AG04450 (cell line): ENCODE measurements around the gene ZNF486. TPM values are rescaled to one million over a fixed set of nuclear protein-coding genes. Genes with fewer than 3 reads are reported as not detected.
A peak's percentile ranks its signal among the peaks of the same experiment; 100 is the strongest.
"Not testable (repeated sequence)": the region's sequence is repeated elsewhere in the genome, so short reads cannot be mapped to it uniquely, and the experiment has no call there.

ENCODE experiments used
- CTCF ChIA-PET: fragments of 300-600, 350-600 bp; formaldehyde crosslinking; extraction: SDS; loops from one replicate; lab custom pipeline; 2022; ENCODE audit warnings: antibody characterized with exemption, inconsistent platforms; lab: Charles Lee
- POLR2A ChIA-PET: fragments of 350-600 bp; formaldehyde crosslinking; extraction: SDS; loops from one replicate; lab custom pipeline; 2021; ENCODE audit warnings: antibody characterized with exemption, inconsistent platforms; lab: Yijun Ruan, JAX
- DNase-seq: peaks from one replicate; pipeline ENCODE4 v3.0.0-alpha.2; 2011; ENCODE audit warnings: low read depth, low spot score
- H3K27ac ChIP-seq: one replicate; pipeline ENCODE4 v1.5.1; 2012; ENCODE audit warnings: low read depth, low read length, control low read depth
- H3K27me3 ChIP-seq: one replicate; pipeline ENCODE4 v1.6.0; 2012; ENCODE audit warnings: low read length; ENCODE audit not compliant: control insufficient read depth, insufficient read depth
- H3K4me3 ChIP-seq: 2 replicates; pipeline ENCODE4 v1.5.1; 2011; ENCODE audit warnings: mild to moderate bottlenecking, low read depth, low read length, control low read depth
- H3K9me3 ChIP-seq: 2 replicates; pipeline ENCODE4 v1.5.1; 2012; ENCODE audit warnings: low read length; ENCODE audit not compliant: control insufficient read depth, insufficient read depth
- CTCF ChIP-seq: IDR thresholded peaks from 2 replicates; pipeline ENCODE4 v1.5.1; 2011; ENCODE audit warnings: low read depth, low read length, control low read depth, inconsistent platforms
- polyA plus RNA-seq: library from polyadenylated mRNA; depleted of rRNA; stranded (reverse); fragments of >200 nt; gene quantifications from 2 replicates; pipeline ENCODE4 v1.2.3, GENCODE V29; 2011

The ZNF486 gene
- polyA plus RNA-seq, 1 experiment = 5.3 TPM

GRCh38 chr19:20167651-20168122 is 673 bp downstream of the ZNF486 start:
- H3K4me3 ChIP-seq = peak overlapping the region; percentile 90
- no peak for TF ChIP-seq CTCF
- peaks cover 21% of the 10 kb centered on the region for H3K9me3 ChIP-seq
- ChIA-PET POLR2A (interaction anchor here (0.6 to 1.3 kb wide), 6 partner anchors 70 to 756 kb away, joined by 3 to 6 read pairs (median 4); partner anchors contain the start of genes ZNF253, ZNF90 and ZNF93), CTCF (no interaction called here)
- peak overlapping the region; percentile 84 for H3K27ac ChIP-seq
- H3K27me3 ChIP-seq = no peaks in the 10 kb centered on the region
- peak; percentile 3 for DNase-seq

GRCh38 chr19:20171285-20171684 is 4.3 kb downstream of the ZNF486 start:
- no peak overlapping the region for H3K4me3 ChIP-seq
- ChIA-PET POLR2A (no interaction called here), CTCF (no interaction called here)
- no peak for TF ChIP-seq CTCF
- no peak for DNase-seq
- peaks cover 24% of the 10 kb centered on the region for H3K9me3 ChIP-seq
- no peak overlapping the region for H3K27ac ChIP-seq
- no peaks in the 10 kb centered on the region for H3K27me3 ChIP-seq

GRCh38 chr19:20175848-20176247 is 8.8 kb downstream of the ZNF486 start:
- H3K27me3 ChIP-seq, H3K27ac ChIP-seq, DNase-seq, CTCF ChIA-PET, H3K4me3 ChIP-seq, POLR2A ChIA-PET: not testable (repeated sequence)
- peaks cover 13% of the 10 kb centered on the region for H3K9me3 ChIP-seq

GRCh38 chr19:20179956-20180355 is 12.9 kb downstream of the ZNF486 start:
- DNase-seq, H3K27me3 ChIP-seq, H3K27ac ChIP-seq, H3K4me3 ChIP-seq, POLR2A ChIA-PET, H3K9me3 ChIP-seq, CTCF ChIA-PET: not testable (repeated sequence)

GRCh38 chr19:20182222-20182785 is 15.3 kb downstream of the ZNF486 start:
- no peak for DNase-seq
- no peak for TF ChIP-seq CTCF
- POLR2A ChIA-PET = no interaction called here
- H3K27me3 ChIP-seq = no peaks in the 10 kb centered on the region
- H3K9me3 ChIP-seq = peaks cover 6% of the 10 kb centered on the region; the same call in 1 of the 2 replicates
- H3K27ac ChIP-seq = no peak overlapping the region
- CTCF ChIA-PET = no interaction called here
- no peak overlapping the region for H3K4me3 ChIP-seq

GRCh38 chr19:20186174-20186573 is 19.2 kb downstream of the ZNF486 start:
- H3K27ac ChIP-seq = no peak overlapping the region
- TF ChIP-seq CTCF = no peak
- CTCF ChIA-PET = no interaction called here
- H3K4me3 ChIP-seq = no peak overlapping the region
- no peak for DNase-seq
- peaks cover 3% of the 10 kb centered on the region; the same call in 1 of the 2 replicates for H3K9me3 ChIP-seq
- POLR2A ChIA-PET = no interaction called here
- H3K27me3 ChIP-seq = no peaks in the 10 kb centered on the region
